Panc1 (cell line): Measurements from ENCODE around the gene BRAT1. TPM values are rescaled to one million over a fixed set of nuclear protein-coding genes. Genes with fewer than 3 reads are reported as not detected.
"Not testable (repeated sequence)": the region's sequence is repeated elsewhere in the genome, so short reads cannot be mapped to it uniquely, and the experiment has no call there.

ENCODE experiments used
- ATAC-seq: fragments of 200-7000 bp; cut with Tn5 transposase; 2 replicates; pipeline ENCODE4 v1.9.1; 2020; ENCODE audit warnings: mild to moderate bottlenecking, moderate library complexity
- BruUV-seq: library from RNA; stranded (reverse); fragments of 400-500 nt; replicated peaks from 2 replicates; lab custom pipeline; 2021; lab: Mats Ljungman, UMichigan
- CTCF ChIA-PET: fragments of 300-600 bp; sonication (Branson Sonifier 250); formaldehyde crosslinking; loops from one replicate; lab custom pipeline; 2022; ENCODE audit warnings: antibody characterized with exemption; lab: Charles Lee
- POLR2A ChIA-PET: fragments of 300-600 bp; sonication (Branson Sonifier 250); formaldehyde crosslinking; loops from one replicate; lab custom pipeline; 2022; ENCODE audit warnings: antibody characterized with exemption; lab: Charles Lee
- DNase-seq: peaks from one replicate; pipeline ENCODE4 v3.0.0-alpha.2; 2010; ENCODE audit warnings: low read depth, low spot score
- H3K27ac ChIP-seq: 2 replicates; pipeline ENCODE4 v1.5.1; 2011; ENCODE audit warnings: mild to moderate bottlenecking, low read length, inconsistent platforms
- H3K27me3 ChIP-seq: fragments of 200-500 bp; sonication (Bioruptor generic); 2 replicates; pipeline ENCODE4 v1.6.0; 2014; ENCODE audit warnings: low read length, inconsistent platforms; ENCODE audit not compliant: control insufficient read depth, insufficient read depth
- H3K36me3 ChIP-seq: fragments of 200-500 bp; sonication (Bioruptor generic); 2 replicates; pipeline ENCODE4 v1.5.1; 2014; ENCODE audit warnings: inconsistent platforms, mild to moderate bottlenecking, low read length, moderate library complexity; ENCODE audit not compliant: control insufficient read depth, insufficient read depth
- H3K4me1 ChIP-seq: 2 replicates; pipeline ENCODE4 v1.5.1; 2011; ENCODE audit warnings: inconsistent platforms, mild to moderate bottlenecking, low read length, moderate library complexity; ENCODE audit not compliant: control insufficient read depth, insufficient read depth
- H3K4me3 ChIP-seq, 2 experiments: 2 replicates each; pipeline ENCODE4 v1.5.1; 2011 to 2012; ENCODE audit warnings: low read depth in 2 of 2, low read length in 2 of 2, mild to moderate bottlenecking in 2 of 2, inconsistent platforms in 1 of 2, moderate library complexity in 1 of 2
- H3K9me3 ChIP-seq: fragments of 200-500 bp; sonication (Bioruptor generic); 2 replicates; pipeline ENCODE4 v1.5.1; 2014; ENCODE audit warnings: low read depth, mild to moderate bottlenecking, inconsistent platforms, low read length, moderate library complexity; ENCODE audit not compliant: control insufficient read depth, insufficient read depth
- POLR2AphosphoS5 ChIP-seq: IDR thresholded peaks from 2 replicates; pipeline ENCODE4 v1.6.1; 2012; ENCODE audit warnings: mild to moderate bottlenecking, low read depth, low read length, moderate library complexity
- REST ChIP-seq, 2 experiments: IDR thresholded peaks; 2 replicates each; pipeline ENCODE4 v1.6.1; 2011 to 2012; ENCODE audit warnings: low read depth in 2 of 2, control low read depth in 1 of 2, low read length in 1 of 2, mild to moderate bottlenecking in 1 of 2, moderate library complexity in 1 of 2; ENCODE audit not compliant: insufficient read depth in 1 of 2
- SIN3A ChIP-seq: IDR thresholded peaks from 2 replicates; pipeline ENCODE4 v1.6.1; 2012; ENCODE audit warnings: low read depth, mild to moderate bottlenecking, low read length, moderate library complexity, borderline replicate concordance; ENCODE audit not compliant: insufficient read depth
- TCF7L2 ChIP-seq: IDR thresholded peaks from 2 replicates; pipeline ENCODE4 v1.6.1; 2011; ENCODE audit warnings: mild to moderate bottlenecking, low read depth, low read length, inconsistent platforms
- in situ Hi-C: cut with HindIII; loops from 2 replicates; pipeline ENCODE4 v1.10.0; 2016; ENCODE audit warnings: low sequenced_read_pairs, low pct_unique_long_range_greater_than_20kb
- intact Hi-C: fragments of 100-400 bp; cut with micrococcal nuclease; formaldehyde crosslinking; loops from one replicate; pipeline ENCODE4 v1.10.0; 2022; ENCODE audit not compliant: unreplicated experiment
- total RNA-seq: library from RNA; stranded (reverse); gene quantifications from one replicate; pipeline ENCODE4 v1.2.1, GENCODE V29; 2021; ENCODE audit not compliant: unreplicated experiment
- TF ChIP-seq, protein P1 (sequence below): fragments of 450-650 bp; IDR thresholded peaks from 2 replicates; pipeline ENCODE4 v1.5.1; 2017; ENCODE audit warnings: mild to moderate bottlenecking

BRAT1 gene
- total RNA-seq, 1 experiment from 2014 or later = 76.9 TPM

DNA sequence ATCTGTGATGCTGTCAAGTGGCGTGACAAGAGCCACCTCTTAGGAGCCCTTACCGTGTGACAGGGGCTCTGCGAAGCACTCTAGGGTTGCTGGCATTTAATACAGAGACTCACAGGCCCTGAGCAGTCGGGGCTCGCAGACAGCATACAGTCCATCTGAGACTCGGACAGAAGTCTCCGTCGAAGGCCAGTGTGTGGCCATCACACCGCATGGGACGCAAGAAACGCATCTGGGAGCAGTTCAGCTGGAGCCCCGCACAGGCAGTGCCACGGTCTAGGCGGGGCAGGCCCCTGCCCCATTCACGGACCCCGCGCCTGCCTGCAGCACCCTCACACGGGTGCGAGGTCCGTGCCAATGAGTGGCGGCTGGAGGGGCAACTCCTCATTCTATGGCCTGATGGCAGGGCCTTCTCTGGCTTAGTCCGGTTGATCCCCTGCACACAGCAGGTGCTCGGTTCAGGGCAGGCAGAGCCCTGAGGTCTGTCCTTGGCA, 37.1 kb upstream of the BRAT1 start:
- ChIA-PET CTCF (no interaction called here), POLR2A (interaction anchor here (0.6 kb wide), 1 partner anchor 204 kb away, joined by 3 read pairs; no protein-coding TSS in a partner anchor)
- BruUV-seq = no TSS peak
- ATAC-seq (no peak), DNase-seq (no peak)
- Histone ChIP-seq H3K36me3 (peaks cover 4% of the 10 kb centered on the region; the same call in 1 of the 2 replicates), H3K9me3 (no peaks in the 10 kb centered on the region), H3K4me1 (no peaks in the 10 kb centered on the region), H3K4me3 (no peak overlapping the region), H3K27me3 (no peaks in the 10 kb centered on the region), H3K27ac (no peak overlapping the region)
- intact Hi-C loops (no loop called here), in situ Hi-C loops (no loop called here)
- no peak for TF ChIP-seq REST (IDR thresholded peaks at IDR 0.05; ENCODE audit: insufficient read depth in 1 of 2, low read depth in 2 of 2, low read length in 1 of 2)
- TF ChIP-seq, protein P1, sequence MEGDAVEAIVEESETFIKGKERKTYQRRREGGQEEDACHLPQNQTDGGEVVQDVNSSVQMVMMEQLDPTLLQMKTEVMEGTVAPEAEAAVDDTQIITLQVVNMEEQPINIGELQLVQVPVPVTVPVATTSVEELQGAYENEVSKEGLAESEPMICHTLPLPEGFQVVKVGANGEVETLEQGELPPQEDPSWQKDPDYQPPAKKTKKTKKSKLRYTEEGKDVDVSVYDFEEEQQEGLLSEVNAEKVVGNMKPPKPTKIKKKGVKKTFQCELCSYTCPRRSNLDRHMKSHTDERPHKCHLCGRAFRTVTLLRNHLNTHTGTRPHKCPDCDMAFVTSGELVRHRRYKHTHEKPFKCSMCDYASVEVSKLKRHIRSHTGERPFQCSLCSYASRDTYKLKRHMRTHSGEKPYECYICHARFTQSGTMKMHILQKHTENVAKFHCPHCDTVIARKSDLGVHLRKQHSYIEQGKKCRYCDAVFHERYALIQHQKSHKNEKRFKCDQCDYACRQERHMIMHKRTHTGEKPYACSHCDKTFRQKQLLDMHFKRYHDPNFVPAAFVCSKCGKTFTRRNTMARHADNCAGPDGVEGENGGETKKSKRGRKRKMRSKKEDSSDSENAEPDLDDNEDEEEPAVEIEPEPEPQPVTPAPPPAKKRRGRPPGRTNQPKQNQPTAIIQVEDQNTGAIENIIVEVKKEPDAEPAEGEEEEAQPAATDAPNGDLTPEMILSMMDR = no peak
- no peak for TF ChIP-seq POLR2AphosphoS5
- no peak for TF ChIP-seq TCF7L2
- TF ChIP-seq SIN3A = no peak

- H3K4me1 ChIP-seq, intact Hi-C loops, CTCF ChIA-PET, H3K9me3 ChIP-seq, POLR2A ChIA-PET, H3K4me3 ChIP-seq, H3K27ac ChIP-seq, DNase-seq, in situ Hi-C loops, BruUV-seq, H3K27me3 ChIP-seq, H3K36me3 ChIP-seq: not testable (repeated sequence)
- ATAC-seq = peak; percentile 41; the same call in 1 of the 2 replicates
Observed at GRCh38 chr7:2589941-2590340, 34.6 kb upstream of the BRAT1 start.

- no peak for ATAC-seq
- H3K9me3 ChIP-seq = no peaks in the 10 kb centered on the region
- no TSS peak for BruUV-seq
- H3K36me3 ChIP-seq = no peaks in the 10 kb centered on the region
- POLR2A ChIA-PET = interaction anchor here (0.6 kb wide), 1 partner anchor 530 kb away, joined by 3 read pairs; no protein-coding TSS in a partner anchor
- no peaks in the 10 kb centered on the region for H3K4me1 ChIP-seq
- CTCF ChIA-PET = no interaction called here
- no peaks in the 10 kb centered on the region for H3K27me3 ChIP-seq
- H3K27ac ChIP-seq = no peak overlapping the region
- no peak for DNase-seq
- H3K4me3 ChIP-seq = no peak overlapping the region
- intact Hi-C loops = no loop called here
- TF ChIP-seq, protein P1 = no peak
- in situ Hi-C loops = no loop called here
Observed at GRCh38 chr7:2589341-2589740, 34.0 kb upstream of the BRAT1 start.
